Suppressor macrophage (primary cell): ENCODE data around the gene DAO.

Source experiments
- DNase-seq, 4 experiments: peaks; one replicate each; pipeline ENCODE4 v3.0.0-alpha.2; 2020 to 2022

DAO gene

DNA sequence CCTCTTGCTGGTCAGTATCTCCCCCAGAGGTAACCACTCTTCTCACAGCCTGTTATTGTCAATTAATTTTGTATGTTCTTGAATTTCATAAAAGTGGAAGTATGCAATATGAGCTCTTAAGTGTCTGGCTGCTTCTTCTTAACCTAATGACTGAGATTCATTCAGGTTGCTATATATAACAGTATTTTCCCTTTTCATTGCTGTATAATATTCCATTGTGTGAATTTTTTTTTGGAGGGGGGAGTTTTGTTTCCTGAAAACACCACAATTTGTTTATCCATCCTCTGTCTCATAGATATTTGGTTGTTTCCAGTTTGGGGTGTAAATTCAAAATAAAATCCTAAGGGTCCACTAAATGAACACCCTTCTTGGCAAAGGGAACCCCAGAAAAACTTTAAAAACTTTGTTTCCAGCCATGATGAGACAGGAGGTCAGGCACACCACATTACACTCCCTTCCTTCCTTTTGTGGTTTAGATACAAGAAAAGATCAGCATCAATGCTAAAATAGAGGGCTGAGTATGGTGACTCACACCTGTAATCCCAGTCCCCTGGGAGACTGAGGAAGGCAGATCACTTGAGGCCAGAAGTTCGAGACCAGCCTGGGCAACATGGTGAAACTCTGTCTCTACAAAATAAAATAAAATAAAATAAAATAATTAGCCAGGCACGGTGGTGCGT lies 4.1 kb upstream of the DAO start:
- no peak for DNase-seq

DNA sequence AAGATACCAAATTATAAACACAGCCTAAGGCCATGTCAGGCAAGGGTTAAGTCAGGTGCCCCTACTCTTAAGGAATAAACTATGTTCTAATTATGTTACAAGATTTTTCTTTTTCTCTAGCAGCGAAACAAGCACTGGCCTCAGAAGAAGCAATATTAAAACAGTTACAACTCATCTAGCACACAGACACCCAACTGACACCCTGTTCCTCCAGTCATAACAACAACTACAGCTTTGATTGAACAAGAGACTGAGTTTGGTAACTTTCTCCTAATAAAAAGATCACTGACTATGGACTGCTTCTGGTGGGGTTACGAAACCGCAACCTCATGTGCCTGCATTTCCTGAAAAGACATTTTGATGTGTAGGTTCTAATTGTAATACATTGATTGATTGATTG lies 3.3 kb upstream of the DAO start:
- no peak for DNase-seq

DNA sequence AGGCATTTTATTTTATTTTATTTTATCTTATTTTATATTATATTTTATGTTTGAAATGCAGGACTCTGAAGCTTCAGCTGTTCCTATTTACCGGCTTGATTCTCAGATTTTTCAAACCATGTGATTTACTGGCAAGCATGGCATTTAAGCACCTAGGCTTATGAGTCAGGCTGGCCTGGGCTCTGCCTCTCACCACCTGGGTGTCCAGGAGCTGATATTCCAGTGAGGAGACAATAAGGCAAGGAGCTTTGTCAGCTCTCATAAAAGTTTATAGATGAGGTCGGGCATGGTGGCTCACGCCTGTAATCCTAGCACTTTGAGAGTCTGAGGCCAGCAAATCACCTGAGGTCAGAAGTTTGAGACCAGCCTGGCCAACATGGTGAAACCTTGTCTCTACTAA lies 2.1 kb downstream of the DAO start:
- DNase-seq = no peak

DNA sequence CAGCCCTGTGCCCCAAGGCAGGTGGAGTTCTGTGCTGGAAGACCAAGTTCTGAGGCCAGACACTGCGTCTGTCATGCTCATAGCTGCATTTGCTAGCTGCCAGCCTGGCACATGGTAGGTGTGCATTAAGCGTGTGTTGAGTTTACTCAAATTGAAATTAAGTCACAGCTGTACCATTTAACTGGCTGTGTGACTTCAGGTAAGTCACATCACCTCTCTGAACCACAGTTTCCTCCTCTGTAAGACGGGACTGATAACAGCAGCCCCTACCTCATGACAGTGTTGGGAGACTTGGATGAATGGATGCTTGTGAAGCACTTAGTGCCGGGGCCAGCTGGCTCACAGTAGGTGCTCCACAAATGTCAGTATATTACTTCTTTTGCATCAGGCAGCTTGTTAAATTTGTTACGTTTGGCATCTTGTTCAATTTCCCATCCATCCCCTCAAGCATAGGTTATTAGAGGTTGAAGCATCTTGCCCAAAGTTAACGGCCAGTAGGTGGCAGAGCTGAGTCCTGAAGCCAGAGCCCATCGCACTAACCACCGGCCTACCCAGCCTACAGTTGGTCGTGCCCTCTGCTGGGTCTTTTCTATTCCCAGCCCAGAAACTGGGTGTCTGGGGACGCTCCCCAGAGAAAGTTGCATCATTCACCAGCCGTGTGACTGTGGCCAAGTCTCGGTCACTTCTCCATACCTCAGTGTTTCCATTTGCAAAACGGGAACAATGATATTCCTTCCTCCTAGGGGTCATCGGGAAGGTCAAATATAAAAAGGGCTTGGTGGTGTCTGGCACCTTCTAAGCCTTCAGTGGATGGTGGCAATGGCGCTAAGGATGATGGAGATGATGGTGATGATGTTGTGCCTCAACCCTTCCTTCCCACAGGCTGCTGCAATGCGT lies 4.5 kb downstream of the DAO start:
- peak; percentile 94 to 97 (median 96) for DNase-seq

DNA sequence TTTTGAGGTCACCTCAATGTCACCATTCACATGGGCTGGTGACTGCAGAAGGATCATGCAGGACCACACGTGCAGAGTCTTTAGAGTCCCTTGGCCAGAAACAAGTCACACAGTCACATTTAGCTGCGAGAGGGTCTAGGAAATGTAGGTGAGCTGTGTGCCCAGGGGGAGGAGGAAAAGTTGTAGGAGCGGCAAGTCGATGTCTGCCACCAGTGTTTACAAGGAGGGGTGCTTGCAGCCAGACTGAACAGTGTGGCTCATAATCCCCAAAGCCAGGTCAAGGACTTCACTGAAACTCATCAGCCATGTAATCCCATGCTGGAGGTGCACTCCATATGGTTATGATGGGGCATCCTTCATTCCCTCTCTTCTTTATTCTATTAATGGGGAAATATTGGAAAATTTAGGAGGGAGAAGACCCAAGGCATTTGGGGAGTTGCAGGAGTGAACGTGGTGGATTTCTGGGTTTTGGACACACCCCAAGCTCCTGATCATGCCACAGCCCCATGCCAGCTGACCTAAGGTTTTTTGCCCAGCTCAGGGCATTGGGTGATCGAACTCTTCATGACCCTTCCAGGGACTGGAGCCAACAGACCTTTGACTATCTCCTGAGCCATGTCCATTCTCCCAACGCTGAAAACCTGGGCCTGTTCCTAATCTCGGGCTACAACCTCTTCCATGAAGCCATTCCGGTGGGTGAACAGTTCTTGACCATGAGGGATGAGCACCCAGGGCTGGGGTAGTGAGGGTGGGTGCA lies 7.2 kb downstream of the DAO start:
- DNase-seq = no peak

DNA sequence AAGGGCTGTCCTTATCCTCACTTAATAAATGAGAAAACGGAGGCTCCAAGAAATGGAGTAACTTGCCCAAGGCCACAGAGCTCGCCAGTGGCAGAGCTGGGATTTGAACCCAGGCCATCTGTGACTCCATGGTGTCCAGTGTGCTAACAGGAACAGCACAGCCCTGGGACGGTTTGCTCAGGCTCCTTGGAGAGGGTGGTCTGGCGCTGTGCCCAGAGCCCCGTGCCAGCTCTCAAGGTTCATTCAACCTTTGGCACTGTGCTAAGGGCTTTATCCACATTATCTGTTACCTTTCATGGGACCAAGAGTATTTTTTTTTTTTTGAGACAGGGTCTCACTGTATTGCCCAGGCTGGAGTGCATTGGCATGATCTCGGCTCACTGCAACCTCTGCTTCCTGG lies 8.1 kb downstream of the DAO start:
- no peak for DNase-seq

DNA sequence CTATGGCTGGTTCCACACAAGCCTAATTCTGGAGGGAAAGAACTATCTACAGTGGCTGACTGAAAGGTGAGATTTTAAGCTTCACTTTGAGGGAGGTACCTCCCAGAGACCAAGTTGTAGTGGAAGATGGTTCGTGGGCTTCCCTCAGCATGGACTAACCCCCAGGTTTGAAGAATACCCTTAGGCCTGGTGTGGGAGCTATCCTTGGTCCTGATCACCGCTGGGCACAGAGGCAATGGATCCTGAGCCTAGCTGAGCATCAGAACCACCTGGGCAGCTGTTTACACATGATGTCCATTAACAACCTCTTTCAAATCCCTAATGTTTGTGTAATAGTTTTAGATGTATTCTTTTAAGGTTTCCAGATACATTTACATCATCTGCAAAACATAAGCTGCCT lies 10.3 kb downstream of the DAO start:
- DNase-seq = peak in 2 of 4 experiments; percentile 39 to 54

- DNase-seq = no peak
Measured at GRCh38 chr12:108895220-108895802, 15.4 kb downstream of the DAO start.

DNA sequence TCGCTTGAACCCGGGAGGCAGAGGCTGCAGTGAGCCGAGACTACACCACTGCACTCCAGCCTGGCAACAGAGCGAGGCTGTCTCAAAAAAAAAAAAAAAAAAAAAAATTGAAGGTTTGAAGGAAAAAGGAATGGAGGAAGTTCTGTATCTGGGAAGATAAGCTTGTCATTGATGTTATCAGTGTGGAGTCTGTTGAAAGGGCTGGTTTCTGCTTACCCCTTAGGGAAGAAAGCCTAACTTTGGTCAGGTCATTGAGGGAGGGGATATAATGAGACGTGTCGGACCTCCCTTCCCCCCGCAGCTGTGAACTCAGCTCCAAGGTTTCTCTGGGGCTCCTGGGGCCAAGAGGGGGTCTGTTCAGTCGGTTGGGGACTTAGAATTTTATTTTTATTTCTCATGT lies 16.4 kb downstream of the DAO start:
- DNase-seq = no peak

DNA sequence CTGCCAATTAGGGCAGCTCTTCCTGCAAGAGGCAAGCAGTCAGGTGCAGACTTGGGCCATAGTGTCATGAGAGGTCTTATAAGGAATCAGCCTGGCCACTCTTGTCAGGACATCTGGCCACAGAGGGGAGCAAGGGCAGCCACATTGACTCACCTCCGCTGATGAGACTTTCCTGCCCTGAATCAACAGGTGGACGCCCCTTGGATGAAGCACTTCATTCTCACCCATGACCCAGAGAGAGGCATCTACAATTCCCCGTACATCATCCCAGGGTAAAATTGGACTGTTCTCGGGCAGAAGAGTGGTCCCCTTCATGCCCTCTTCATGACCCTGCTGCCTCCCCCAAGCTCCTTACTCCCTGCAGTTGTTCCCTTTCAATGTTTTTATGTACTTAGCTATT lies 16.9 kb downstream of the DAO start:
- DNase-seq = no peak

DNA sequence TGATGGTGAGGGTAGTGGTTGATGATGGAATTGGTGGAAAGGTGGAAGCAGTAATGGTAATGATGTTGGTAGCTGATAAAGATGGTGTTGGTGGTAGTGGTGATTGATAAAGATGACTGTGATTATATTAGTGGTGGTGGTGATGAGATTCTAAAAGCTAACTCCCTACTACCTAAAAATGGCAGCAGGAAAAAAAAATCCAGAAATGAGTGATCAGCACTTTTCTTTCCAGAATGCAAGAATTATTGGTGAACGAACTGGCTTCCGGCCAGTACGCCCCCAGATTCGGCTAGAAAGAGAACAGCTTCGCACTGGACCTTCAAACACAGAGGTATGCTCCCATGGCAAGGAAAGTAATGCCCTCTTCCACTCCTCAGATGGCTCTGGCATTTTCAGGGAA lies 19.3 kb downstream of the DAO start:
- DNase-seq = no peak

DNA sequence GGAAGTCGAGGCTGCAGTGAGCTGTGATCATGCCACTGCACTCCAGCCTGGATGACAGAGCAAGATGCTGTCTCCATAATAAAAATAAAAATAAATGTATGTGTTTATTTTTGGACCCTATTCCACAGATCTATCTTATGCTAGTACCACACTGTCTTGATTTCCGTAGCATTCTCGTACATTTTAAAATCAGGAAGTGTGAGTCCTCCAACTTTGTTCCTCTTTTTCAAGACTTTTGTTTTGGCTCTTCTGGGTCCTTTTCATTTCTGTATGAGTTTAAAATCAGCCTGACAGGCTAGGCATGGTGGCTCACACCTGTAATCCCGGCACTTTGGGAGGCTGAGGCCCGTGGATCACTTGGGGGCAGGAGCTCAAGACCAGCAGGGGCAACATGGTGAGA lies 25.8 kb downstream of the DAO start:
- DNase-seq = peak; percentile 43 to 87 (median 69)

DNA sequence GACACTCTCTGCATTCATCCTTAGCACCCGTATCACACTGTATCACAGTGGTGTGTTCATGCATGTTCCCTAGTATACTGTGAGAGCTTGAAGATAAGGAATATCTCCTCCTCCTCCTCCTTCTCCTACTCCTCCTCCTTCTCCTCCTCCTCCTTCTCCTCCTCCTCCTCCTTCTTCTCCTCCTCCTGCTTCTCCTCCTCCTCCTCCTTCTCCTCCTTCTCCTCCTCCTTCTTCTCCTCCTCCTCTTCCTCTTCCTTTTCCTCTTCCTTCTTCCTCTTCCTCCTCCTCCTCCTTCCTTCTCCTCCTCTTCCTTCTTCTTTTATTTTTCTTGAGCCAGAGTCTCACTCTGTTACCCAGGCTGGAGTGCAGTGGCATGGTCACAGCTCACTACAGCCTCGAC lies 27.1 kb downstream of the DAO start:
- no peak for DNase-seq

GRCh38 chr12:108907839-108908351 lies 28.0 kb downstream of the DAO start:
- peak; percentile 80 to 92 (median 86) for DNase-seq

GRCh38 chr12:108910336-108910735 lies 30.4 kb downstream of the DAO start:
- DNase-seq = no peak

DNA sequence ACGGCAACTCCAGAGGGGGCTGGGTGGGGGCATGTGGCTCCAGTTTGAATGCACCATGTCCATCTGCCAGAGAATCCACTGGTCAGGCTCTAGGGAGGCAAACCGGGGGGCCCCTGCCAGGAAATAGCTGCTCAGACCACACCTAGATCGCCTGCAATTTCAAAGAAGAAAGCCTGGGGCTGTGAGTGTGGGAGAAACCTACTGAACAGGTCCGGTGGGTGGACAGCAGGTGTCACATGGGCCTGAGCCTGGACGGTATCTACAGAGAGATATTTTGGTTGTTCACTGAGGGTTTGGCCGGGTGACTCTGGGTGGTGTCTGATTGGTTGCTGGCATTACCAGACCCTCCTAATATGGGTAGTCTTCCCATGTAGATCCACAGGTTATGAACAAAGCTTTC lies 32.0 kb downstream of the DAO start:
- DNase-seq = no peak

DNA sequence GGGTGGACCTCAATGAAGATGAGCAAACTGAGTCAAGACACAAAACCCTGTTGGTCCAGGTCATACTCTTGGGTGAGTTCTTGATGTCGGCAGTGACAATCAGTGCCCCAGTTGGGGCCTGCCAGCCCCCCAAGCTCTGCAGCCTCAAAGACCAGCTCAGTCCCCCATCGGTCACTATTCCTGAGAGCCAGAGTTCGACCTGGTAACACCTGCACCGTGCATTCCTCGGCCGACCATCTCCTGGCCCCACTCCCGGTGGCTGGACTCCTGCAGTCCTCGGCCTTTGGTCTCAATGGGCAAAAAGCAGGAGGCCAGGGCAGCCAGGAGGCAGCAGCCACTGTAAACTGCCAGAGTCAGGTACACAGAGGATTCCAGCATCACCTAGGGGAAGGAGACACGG lies 32.5 kb downstream of the DAO start:
- no peak for DNase-seq

DNA sequence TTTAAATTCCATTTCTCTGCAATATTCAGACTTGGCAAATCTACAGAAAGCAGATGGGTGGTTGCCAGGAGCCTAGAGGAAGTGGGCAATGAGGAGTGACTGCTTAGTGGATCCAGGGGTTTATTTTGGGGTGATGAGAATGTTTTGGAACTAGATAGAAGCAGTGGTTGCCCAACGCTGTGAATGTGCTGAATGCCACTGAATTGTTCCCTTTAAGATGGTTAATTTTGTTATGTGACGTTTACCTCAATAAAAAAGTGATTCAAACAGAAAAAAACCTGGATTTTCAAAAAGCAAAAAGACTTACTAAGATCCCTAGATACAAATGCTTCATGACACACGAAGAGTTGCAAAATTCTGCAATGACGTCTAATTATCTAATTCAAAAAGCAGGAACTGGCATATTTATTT lies 34.2 kb downstream of the DAO start:
- DNase-seq = peak; percentile 82 to 97 (median 86)

- DNase-seq = no peak
Measured at GRCh38 chr12:108915632-108916133, 35.8 kb downstream of the DAO start.

GRCh38 chr12:108916336-108916735 lies 36.4 kb downstream of the DAO start:
- no peak for DNase-seq

GRCh38 chr12:108918206-108918605 lies 38.3 kb downstream of the DAO start:
- no peak for DNase-seq

- DNase-seq = no peak
Measured at GRCh38 chr12:108918960-108919642, 39.2 kb downstream of the DAO start.
